ENCODE results near the gene FRAS1. TPM values are rescaled to one million over a fixed set of nuclear protein-coding genes. Genes with fewer than 3 reads are reported as not detected.

FRAS1 gene
- total RNA-seq, 1 donor from 2014 or later = 8.8 TPM

GRCh38 chr4:78571804-78572203 is 514.7 kb downstream of the FRAS1 start:
- Histone ChIP-seq H3K27ac (no peak overlapping the region), H3K9me3 (no peaks in the 10 kb centered on the region), H3K27me3 (no peaks in the 10 kb centered on the region), H3K4me3 (no peak overlapping the region), H3K36me3 (no peaks in the 10 kb centered on the region), H3K4me1 (peaks cover 8% of the 10 kb centered on the region)
- intact Hi-C loops (cut with DNase I) = no loop called here
- no peak for TF ChIP-seq POLR2AphosphoS5 (IDR thresholded peaks at IDR 0.05; ENCODE audit: insufficient read depth in 1 of 2, low read depth in 1 of 2)
- DNase-seq (ENCODE audit: extremely low spot score in 2 of 2) = no peak

DNA sequence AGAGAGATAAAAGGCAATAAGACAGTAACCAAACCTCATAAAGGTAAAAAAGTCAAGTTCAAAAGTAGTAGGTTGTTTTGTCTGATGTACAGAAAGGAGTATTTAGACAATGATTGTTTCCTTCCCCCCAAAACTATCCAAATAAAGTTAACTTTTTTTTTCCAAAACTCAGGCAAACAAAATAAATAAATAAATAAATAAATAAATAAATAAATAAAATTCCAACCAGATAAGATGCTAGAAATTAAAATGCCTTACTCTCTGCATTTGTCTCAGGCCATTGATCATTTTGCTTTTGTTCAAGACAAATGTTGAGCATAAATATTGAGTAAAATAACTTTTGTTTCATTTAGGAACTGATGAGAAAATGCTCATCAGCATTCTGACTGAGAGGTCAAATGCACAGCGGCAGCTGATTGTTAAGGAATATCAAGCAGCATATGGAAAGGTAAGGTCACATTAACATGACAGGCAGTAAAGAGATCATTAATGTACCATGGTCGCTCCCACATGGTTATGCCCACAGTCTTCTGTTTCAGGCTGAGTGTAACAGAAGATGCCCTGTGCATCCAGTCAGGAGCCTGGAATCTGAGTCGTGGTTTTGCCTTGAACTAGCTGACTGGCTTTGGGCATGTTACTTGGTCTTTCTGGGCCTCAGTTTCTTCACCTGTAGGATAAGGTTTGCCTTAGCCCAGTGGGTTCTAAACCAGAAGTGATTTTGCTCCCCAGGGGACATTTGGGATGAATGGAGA is 521.7 kb downstream of the FRAS1 start:
- Histone ChIP-seq H3K4me1 (no peaks in the 10 kb centered on the region), H3K36me3 (no peaks in the 10 kb centered on the region), H3K4me3 (no peak overlapping the region), H3K27ac (no peak overlapping the region), H3K27me3 (no peaks in the 10 kb centered on the region), H3K9me3 (no peaks in the 10 kb centered on the region)
- intact Hi-C loops (cut with DNase I) = no loop called here
- no peak for DNase-seq (ENCODE audit: extremely low spot score in 2 of 2)
- TF ChIP-seq POLR2AphosphoS5 (IDR thresholded peaks at IDR 0.05; ENCODE audit: insufficient read depth in 1 of 2, low read depth in 1 of 2) = no peak
- TF ChIP-seq POLR2A (IDR thresholded peaks at IDR 0.05) = no peak
- no peak for TF ChIP-seq CTCF (IDR thresholded peaks at IDR 0.05)

DNA sequence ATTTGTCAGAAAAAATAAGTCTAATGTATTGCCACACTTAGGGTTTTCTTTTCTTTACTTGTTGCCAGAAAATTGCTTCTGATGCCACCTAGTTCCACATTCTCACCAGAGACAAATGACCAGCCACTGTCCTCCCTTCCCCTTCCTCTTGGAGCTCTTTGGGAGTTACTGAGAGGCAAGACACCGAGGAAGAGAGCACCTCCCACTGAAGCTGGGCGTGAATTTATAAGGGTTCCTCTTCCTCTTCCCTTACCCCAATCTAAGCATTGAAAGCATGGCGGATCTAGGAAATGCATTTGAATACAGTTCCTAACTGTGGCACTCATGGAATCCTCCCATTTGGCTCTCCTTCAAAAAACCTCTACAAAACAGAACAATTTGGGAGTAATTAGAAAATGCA is 524.5 kb downstream of the FRAS1 start:
- Histone ChIP-seq H3K4me1 (no peaks in the 10 kb centered on the region), H3K9me3 (no peaks in the 10 kb centered on the region), H3K27ac (no peak overlapping the region), H3K4me3 (no peak overlapping the region), H3K27me3 (no peaks in the 10 kb centered on the region), H3K36me3 (no peaks in the 10 kb centered on the region)
- DNase-seq (ENCODE audit: extremely low spot score in 2 of 2) = no peak
- intact Hi-C loops (cut with DNase I) = loop anchor here (5.0 kb wide), 1 partner anchor 174 kb away; no protein-coding TSS in a partner anchor
- TF ChIP-seq CTCF (IDR thresholded peaks at IDR 0.05) (no peak), POLR2AphosphoS5 (IDR thresholded peaks at IDR 0.05; ENCODE audit: insufficient read depth in 1 of 2, low read depth in 1 of 2) (no peak), POLR2A (IDR thresholded peaks at IDR 0.05) (no peak)

DNA sequence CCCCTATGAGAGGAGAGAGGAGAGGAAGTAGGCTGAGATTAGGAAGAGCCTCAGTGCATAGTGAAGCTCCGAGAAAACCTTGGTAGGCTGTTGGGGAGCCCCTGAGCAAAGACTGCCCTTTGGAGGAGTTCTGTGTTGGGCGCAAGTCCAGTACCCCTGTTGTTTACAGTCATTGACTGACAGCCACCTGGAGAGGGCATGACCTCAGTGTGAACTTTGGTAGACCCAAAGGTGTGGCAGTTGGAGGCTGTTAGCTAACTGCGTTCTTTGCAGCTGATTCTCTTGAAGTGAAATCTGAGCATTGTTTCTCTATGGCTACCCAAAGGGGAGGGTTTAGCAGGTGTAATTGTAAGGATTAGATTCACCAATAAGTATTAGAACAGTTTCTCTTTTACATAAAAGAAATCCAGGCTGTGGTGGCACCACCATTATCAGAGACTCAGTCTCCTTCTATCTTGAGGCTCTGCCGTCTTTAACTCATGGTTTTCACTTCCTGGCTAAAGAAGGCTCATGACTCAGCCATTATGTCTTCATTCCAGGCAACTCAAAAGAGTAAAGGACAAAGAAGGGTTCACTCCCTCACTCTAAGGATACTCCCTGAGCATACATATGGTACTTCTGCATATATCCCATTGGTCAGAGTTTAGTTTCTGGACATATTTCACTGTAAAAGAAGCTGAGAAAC is 527.9 kb downstream of the FRAS1 start:
- no peak overlapping the region for H3K27ac ChIP-seq

GRCh38 chr4:78585633-78586032 is 528.5 kb downstream of the FRAS1 start:
- H3K27ac ChIP-seq = no peak overlapping the region
- H3K4me1 ChIP-seq = no peaks in the 10 kb centered on the region
- no peak overlapping the region for H3K4me3 ChIP-seq
- no peaks in the 10 kb centered on the region for H3K9me3 ChIP-seq
- H3K27me3 ChIP-seq = no peaks in the 10 kb centered on the region
- no peak for DNase-seq (ENCODE audit: extremely low spot score in 2 of 2)
- TF ChIP-seq CTCF (IDR thresholded peaks at IDR 0.05) = no peak
- TF ChIP-seq POLR2AphosphoS5 (IDR thresholded peaks at IDR 0.05; ENCODE audit: insufficient read depth in 1 of 2, low read depth in 1 of 2) = no peak
- TF ChIP-seq POLR2A (IDR thresholded peaks at IDR 0.05) = no peak
- no peaks in the 10 kb centered on the region for H3K36me3 ChIP-seq
- intact Hi-C loops (cut with DNase I) = no loop called here

More for the DNA sequence above, 527.9 kb downstream of the FRAS1 start:
- Histone ChIP-seq H3K27me3 (no peaks in the 10 kb centered on the region), H3K9me3 (no peaks in the 10 kb centered on the region), H3K36me3 (no peaks in the 10 kb centered on the region), H3K4me3 (no peak overlapping the region), H3K4me1 (no peaks in the 10 kb centered on the region)
- intact Hi-C loops (cut with DNase I) = loop anchor here (5.0 kb wide), 1 partner anchor 178 kb away; no protein-coding TSS in a partner anchor
- no peak for TF ChIP-seq POLR2AphosphoS5 (IDR thresholded peaks at IDR 0.05; ENCODE audit: insufficient read depth in 1 of 2, low read depth in 1 of 2)
- TF ChIP-seq CTCF (IDR thresholded peaks at IDR 0.05) = no peak
- TF ChIP-seq POLR2A (IDR thresholded peaks at IDR 0.05) = no peak
- DNase-seq (ENCODE audit: extremely low spot score in 2 of 2) = no peak

Data from vagina (tissue), 2 donors.